ENCODE measurements around the gene WIPF1.

- TF ChIP-seq, protein P1, sequence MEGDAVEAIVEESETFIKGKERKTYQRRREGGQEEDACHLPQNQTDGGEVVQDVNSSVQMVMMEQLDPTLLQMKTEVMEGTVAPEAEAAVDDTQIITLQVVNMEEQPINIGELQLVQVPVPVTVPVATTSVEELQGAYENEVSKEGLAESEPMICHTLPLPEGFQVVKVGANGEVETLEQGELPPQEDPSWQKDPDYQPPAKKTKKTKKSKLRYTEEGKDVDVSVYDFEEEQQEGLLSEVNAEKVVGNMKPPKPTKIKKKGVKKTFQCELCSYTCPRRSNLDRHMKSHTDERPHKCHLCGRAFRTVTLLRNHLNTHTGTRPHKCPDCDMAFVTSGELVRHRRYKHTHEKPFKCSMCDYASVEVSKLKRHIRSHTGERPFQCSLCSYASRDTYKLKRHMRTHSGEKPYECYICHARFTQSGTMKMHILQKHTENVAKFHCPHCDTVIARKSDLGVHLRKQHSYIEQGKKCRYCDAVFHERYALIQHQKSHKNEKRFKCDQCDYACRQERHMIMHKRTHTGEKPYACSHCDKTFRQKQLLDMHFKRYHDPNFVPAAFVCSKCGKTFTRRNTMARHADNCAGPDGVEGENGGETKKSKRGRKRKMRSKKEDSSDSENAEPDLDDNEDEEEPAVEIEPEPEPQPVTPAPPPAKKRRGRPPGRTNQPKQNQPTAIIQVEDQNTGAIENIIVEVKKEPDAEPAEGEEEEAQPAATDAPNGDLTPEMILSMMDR (IDR thresholded peaks at IDR 0.05; ENCODE audit: borderline replicate concordance, extremely low read depth, low read length, poor library complexity, severe bottlenecking): no peak
- TF ChIP-seq EZH2 (IDR thresholded peaks at IDR 0.05; ENCODE audit: borderline replicate concordance, low read depth, low read length, severe bottlenecking): no peak
Measured at GRCh38 chr2:174610243-174610995, 12.8 kb upstream of the WIPF1 start.
